ENCODE measurements around the gene CORO2B.

Gene CORO2B

DNA sequence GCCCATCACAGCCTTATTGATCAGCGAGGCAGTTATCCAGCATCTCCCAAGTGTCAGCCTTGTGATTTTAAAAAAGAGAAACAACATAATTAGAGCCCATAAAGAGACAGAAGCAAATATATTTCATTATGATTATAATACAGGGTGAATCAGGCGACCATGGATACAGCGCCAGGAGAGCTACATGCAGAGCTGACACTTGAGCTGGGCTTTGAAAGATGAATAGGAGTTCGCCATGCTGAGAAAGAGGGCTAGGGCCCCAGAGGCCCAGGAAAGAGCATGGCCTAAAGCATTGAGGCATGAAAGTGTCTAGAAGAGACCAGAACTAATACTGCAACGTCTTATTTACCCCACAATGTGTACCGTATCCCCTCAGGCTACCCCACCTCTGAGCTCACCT lies 4.2 kb upstream of the CORO2B start:
- DNase-seq = no peak

DNA sequence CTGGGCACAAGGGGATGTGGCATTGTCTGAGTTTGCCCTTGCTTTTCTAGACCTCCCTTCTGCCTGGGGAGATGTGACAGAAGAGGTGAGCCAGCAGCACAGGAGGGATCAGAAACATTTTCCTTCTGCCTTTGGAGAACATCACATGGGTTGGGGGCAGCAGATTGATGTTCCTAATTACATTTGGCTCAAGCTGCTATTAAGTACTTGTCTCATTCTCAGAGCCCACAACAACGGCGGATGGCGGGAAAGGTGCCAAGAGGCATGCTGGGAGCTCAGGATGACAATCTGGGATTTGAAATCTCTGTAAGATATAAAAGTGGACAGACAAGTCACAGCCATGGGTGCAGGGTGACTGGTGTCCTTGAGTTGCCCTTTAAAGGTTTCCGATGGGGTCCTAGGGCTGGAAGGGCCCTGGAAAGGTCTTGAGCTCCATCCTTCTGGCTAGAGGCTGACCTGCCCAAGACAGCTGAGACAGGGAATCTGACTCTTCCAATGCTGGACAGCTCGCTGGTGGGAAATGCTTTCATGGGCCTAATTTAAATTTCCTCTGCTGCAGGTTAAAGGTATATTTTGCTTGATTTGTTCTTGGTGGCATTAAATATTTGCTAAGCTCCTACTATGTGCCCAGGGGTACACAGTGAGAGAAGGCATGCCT lies 2.4 kb upstream of the CORO2B start:
- DNase-seq = no peak

DNA sequence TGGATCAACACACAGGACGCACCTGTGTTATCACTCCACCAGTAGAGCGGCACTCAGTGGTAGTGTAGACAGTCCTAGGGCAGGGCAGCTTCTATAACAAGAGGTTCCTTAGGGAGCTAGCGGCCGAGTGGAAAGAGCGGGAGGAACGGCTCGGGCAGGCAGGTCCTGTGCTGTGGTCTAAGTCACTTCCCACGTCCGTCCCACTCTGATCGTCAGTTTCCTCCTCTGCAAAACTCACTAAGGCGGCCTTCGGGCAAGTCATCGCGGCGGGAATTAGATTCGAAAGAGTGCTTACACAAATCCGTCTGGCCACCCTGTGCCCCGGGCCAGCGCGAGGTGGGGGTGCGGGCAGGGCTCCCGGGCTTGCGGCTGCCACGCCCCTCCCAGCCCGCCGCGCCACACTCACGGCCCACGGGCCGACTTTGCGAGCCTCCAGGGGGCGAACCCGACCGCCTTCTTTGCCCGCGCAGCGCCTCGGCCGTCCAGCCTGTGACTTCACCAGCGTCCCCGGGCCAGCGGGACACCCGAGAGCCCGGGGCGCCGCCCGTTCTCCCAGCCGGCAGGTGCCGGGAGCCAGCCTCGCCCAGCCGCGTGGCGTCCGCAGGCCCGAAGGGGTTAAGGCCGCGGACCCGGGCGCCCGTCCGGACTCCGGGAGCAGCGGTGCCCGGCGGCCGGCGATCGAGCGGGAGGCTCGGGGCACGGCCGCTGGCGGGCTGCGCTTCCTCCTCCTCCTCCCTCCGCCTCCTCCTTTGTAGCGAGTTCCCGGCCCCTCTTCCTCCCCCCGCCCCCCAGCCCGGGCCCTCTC lies 416 bp upstream of the CORO2B start:
- no peak for DNase-seq

DNA sequence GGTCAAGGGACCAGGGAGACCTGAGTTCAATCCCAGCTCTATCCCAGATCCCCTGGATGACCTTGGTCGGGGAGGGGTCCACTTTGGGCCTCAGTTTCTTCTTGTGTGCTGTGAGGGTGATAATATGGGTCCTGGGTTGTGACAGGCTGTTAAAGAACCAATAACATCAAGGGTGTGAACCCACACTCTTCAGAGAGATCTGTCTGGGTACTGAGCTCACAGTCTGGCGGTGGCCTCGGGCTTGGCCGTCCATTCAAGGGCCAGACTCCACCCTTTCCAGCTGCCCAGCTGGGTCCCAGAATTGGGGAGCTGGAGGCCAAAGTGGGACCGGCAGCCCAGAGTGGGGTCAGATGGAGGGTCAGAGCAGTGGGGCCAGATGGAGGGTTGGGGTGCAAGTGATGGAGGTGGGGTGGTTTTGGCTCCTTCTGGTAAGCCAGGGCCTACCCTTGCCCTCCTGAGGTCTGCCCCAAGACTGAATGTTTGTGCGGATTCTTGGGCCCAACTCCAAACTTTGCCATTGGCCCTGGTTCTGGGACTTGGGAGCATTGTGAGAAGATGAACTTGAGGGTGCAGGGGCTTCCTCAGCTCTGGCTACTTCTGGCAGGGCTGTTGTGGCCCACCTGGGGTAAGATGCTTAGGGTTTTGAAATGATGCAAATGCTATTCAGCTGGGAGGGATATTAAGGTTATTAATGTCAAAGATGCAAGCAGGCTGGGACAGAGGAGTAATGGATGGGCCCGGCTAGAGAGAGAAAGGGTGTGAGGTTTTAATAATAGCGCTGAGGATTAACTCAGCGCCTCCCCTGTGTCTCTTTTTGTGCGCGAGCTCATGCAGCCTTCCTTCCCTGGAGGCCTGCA lies 1.5 kb downstream of the CORO2B start:
- DNase-seq = no peak

DNA sequence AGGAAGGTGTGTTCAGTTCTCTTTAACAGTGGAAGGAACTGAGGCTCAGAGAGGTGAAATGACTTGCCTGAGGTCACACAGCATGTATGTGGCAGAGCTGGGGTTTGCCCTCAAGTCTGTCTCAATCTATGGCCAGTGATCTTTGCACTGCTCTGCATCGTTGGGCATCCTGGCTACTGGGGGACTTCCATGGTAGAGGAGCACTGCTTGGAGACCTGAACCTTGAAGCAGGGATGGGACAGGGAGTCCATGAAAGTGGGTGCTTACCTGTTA lies 2.0 kb downstream of the CORO2B start:
- no peak for DNase-seq

DNA sequence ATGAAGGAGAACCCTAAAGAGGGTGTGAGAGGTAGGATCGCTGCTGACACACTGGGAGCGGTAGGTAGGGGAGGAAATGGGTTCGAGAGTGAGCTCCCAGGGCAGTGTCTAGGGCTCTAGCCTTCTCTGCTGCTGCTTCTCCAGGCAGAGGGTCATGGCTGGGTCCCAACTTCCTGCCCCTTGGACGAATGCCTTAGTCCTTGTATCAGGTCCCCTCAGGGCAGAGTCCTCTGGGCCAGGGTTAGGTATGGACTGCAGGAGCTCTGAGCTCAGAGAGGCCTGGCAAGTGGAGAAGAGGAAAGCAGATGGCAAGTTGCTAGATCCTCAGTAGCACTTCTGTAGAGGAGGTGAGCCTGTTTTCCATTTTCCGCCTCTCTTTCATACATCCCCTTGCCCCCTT lies 2.9 kb downstream of the CORO2B start:
- no peak for DNase-seq

DNA sequence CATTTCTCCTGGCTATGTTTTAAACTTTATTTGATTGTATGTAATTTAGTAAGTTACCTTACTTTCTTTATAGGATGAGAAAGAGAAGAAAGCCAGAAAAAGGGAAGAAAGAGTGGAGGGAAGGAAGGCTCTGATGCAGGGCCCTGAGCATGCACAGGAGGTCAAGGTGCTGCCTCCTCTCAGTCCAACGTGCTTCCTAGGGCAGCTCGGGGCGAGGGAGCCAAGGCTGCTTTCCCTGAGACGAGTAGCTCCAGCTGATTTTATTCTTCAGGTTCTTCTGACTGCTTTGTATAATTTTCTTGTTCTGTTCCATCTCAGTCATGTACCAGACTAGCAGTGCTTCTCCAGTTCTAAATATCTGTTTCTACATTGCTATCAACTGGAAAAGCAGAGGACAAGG lies 3.4 kb downstream of the CORO2B start:
- DNase-seq = no peak

DNA sequence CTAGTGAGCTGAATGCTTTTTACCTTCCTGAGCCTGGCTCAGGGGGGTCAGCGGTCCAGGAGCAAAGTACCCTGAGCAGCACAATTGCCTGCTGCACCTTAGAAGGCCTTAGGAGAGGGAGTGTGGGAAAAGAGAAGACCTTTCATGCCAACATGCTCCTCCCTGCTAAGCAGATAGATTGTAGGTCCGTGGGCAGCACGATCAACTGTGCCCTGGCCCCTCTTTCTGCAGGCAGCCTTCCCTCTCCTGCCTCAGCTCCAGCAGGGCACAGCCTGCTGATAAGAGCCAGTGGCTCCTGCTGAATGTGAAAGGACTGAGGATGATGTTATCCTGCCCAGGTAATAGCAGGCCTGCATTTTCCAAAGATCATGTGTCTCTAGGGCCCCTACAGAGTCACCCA lies 4.1 kb downstream of the CORO2B start:
- no peak for DNase-seq

DNA sequence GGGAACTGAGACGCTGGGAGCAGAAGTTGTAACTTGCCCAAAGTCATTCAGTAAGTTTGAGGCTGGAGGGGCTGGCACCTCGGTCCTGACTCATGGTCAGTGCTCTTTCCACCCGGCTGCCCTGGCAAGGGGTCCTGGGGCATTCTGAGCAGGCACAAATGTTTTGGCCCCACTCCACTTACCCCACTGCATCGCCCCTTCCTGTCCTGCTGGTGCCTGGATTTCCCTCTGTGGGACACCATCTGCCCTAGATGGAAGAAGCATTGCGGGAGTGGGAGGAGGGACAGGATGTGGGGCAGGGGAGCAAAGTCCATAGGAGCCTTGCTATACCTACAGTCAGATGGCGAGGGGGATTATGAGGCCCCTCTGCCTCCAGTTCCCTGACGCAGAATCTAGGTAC lies 4.5 kb downstream of the CORO2B start:
- DNase-seq = no peak

DNA sequence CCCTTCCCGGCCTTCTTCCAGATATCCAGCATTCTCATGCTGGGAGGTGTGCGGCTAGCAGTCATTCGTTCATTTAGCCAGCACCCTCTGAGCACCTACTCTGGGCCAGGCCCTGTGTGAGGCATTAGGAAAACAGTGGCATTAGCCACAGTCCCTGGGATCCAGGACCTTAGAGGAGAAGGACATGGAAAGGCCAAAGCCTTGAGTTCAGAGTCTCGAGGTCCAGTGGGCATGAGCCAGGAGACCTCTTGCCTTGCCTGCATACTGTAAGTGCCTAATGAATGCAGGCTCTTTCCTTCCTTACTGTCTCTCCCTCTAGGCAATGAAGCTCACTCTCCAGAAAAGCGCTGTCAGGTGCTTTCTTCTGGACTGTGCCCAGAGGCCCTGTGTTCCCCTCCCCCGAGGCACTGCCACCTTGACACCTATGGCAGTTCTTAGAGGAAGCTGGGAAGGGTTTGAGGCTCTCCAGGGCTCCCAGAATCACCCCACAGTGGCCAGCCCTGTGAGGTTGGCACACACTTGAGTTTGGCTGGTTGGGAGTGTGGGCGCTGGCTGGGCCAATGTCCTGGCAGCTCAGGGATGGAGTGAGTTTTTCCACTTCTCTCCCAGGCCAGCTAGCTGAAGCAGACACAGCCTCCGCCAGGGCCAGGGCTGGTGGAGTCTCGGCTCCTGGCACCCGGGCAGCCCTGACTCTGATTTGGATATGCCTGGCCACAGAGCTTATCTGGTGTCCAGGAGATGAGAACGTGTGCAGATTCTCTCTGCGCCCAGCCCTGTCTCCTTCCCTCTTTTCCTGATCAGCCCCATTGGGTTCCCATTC lies 5.4 kb downstream of the CORO2B start:
- DNase-seq = no peak

DNA sequence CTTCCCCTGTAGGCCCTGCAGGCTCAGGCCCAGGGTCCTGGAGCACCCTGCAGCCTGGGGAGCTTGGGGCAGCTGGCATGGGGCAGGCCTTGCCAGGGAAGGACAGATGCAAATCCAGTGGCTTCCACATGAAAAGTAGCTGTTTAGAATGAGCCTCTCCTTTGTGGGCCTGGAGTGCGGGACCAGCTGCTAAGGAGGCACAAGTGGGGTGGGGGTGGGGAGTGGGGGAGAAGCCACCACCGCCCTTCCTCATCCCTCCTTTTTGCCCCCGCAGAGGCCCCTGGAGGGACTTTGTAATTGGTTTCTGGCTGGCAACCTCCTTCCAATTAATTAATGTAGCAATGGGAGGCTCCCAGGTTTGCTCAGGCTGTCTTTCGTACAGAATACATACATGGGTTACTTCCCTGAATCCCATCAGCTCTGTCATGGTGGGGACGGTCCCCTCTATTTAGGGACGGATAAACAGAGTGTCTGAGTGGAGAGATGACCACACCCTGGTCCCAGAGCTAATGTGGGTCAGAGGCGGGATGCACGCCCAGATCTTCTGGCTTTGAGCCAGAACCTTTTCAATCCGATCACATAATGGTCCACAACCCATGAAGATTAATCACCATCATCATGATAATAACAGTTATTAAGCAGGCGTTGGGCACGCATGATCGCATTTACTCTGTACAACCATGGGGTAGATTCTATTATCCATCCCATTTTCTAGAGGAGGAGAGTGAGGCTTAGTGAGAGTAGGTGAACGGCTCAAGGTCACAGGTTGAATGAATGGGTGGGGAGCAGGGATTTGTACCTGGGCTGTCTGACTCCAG lies 6.2 kb downstream of the CORO2B start:
- DNase-seq = no peak

DNA sequence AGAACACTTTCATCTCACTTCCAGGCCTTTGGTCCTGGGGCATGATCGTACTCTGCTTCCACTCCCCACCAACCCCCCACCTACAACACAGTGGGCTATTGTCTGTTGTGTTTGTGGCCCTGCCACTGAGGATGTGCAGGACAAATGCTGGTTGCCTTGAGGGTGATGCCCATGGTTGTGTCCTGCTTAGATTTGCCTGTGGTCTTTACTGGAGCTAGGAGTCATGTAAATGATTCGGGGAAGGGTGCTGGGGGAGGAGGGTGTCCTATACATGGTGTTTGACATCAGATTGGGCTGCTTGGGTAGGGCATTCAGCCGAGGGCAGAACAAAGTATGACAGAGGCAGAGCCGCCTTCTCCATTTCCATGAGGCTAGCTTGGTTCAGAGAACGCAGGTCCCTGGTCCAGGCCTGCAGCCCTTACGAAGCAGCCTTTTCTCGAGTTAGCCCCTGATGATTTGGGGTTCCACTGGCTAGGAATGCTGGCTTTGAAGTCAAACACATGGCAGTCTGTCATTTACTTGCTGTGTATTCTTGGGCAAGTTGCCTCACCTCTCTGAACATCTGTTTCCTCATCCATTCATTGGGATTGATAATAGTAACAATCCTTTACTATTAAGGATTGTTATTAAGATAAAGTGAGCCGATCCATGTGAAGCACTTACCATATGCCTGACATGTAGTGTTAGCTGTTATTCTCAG lies 6.9 kb downstream of the CORO2B start:
- no peak for DNase-seq

DNA sequence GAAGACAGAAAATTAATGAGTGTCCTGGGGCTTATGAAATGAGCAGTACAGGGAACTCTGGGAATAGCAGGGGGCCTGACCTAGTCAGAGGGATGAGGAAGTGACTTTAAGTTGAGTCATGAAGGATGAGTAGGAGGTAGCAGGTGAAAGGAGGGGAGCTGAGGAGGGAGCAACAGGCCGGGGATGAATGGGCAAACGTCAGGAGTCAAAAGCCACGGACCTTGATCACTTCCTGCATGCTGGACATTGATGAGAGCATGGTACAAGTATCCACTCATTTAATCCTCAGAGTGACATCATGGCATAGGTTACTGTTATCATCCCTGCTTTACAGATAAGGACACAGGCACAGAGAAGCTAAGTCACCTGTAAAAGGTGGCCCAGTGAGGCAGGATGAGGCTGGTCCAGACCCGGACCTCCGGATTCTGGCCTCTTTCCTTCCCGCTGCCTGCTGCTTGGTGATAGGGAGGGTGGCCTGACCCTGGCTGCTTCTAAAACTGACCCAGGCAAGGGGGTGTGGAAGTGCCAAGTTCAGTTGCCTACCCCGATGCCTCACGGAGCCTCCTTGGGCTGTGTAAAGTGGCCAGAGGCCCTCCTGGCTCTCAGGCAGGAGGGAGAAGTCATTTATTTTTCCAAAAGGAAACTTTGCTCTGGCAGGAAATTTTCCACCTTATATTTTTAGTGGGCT lies 7.6 kb downstream of the CORO2B start:
- DNase-seq = peak; percentile 40

DNA sequence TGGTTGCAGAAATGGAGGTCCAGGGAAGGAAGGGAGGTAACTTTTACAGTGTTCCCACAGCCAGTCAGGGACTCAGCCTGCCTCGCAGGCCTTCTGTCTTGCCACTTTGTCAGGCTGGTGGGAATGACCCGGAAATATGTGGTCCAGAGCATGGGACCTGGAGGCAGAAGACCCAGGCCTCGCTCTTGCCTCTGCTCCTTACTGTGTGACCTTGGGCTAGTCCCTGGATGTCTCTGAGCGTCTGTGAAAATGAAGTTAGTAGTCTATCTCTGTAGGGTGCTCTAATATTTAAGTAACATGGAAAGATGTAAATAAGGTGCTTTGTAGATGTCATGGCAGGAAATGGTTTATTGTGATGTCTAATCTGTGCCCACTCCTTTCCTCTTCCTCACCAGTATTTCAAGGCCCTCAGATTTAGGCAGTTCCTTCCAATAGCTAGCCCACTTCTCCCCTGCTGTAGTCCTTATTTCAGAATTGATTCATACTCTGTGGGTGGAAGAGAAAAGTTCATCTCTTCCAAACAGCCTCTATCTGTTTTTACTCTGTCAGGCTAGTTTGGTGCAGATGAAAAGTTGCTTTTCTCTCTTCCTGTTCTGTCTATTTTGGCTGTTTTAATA lies 9.1 kb downstream of the CORO2B start:
- DNase-seq = no peak

DNA sequence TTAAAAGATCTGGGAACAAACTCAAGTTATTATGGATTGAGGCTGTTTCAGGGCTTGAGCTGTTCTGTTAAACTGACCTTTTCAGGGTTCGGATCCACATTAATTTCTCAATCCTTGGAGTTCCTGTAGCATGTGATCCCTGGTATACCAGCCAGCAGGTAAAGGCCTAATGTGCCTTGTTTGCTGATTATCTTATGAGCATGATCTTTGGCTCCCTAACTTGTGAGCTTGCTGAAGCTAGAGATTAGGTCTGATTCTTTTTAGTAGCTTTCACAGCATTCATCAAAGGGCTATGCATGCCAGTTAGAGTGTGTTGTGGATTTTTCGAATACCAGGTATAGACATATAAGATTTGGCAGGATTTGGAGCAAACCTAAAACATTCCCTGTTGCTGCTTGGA lies 10.3 kb downstream of the CORO2B start:
- no peak for DNase-seq

DNA sequence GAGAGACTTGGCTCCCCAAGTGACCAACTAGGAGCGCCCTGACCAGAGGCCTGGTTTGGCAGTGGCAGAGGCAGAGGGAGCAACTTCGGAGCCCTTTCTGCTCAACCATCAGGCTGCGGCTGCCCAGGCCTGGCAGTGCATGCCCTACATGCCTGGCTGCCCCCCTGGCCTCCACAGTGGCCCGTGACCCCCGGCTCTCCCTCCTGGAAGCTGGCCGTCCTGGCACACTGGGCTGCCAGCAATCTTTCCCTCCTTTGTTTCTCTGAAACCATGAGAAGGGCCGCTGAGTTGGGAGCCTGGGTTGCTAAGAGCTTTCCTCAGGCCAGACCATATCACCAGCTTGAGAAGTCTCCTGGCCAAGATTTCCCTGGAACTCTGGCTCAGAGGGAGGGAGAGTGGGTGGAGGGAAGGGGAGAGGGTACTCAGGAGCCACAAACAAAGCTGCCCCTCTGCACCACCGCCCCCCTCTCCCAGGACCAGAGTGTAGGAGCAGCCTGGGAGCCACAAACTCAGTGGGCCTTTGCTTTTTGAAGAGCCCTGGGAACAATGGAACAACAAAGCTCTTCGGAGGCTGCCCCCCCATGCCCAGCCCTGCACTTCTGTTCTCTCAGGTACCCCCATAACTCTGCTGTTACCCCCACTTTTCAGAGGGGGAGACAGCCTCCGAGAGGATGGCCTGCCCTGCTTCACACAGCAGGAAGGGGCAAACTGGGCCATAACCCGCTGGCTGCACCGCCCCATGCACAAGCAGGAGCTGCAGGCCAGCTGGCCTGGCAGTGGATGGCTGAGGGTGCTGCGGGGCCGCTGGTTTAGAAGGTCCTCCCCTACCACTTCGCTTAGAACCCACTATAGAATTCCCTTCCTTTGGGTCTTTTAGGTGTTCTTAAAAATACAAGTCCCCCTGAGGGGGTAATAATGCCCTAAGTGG lies 11.3 kb downstream of the CORO2B start:
- no peak for DNase-seq

DNA sequence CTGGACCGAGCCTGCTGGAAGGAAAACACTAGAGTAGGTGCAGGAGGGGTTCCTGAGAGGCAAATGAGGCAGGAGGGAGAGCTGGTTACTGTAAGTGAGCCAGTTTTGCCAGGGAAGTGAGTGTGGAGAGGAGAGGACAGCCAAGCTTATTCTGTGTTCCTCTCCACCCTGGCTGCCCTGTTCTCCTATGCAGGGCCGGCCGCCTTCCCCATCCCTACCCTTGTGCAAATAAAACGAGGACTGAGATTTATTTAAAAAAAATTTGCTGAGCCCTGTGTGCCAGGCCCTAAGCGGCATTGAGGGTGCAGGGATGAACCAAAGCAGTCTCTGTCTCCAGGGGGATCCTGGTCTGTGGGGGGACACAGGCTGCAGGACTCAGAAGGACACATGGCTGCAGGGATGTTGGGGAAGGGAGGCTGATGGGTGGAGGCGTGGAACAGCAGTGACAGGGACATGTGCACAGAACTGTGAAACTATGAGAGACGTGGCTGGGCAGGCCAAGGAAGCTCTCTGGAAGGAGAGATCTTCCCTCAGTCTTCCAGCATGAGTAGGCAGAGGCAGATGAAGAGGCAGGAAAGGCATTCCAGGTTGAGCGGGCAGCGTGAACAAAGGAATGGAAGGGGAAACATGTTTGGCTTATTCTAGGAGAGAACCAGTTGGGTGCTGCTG lies 12.1 kb downstream of the CORO2B start:
- DNase-seq = no peak

DNA sequence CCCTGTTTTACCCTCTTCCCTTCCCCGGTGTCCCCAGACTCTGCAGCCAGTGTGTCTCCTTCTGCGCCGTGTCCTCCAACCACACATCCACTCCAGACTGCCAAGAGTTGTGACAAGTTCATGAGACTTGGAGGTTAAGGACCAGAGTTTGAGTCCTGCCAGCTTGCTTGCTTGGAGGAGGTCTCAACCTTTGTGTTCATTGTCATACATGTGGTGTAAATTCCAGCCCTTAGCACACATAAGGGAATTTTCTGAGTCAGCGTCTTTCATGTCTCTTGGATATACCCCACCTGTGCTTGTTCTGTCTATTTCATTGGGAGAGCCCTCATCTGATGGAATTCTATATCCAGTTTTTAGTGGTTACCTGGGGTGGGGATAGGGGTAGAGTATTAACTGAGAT lies 13.3 kb downstream of the CORO2B start:
- no peak for DNase-seq

DNA sequence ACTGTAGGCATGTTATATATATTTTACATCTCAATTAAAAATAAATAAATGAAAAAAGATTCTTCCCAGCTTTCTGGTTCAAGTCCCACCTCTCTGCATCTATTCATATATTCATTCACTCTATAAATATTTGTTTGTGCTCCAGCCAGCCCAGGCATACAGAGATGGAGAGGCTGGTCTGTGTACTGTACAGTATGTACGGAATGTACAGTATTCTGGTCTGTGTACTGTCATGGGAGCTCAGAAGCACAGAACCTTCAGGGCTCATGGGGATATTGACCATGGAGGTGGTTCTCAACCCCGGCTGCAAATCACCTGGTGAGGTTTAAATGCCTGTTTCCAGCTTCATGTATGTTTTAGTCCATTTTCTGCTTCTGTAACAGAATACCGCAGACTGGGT lies 13.8 kb downstream of the CORO2B start:
- DNase-seq = no peak

Measured in 8988T (cell line).